Peyer's patch (tissue), 4 donors: ENCODE results near the gene STXBP3. TPM values are rescaled to one million over a fixed set of nuclear protein-coding genes. Genes with fewer than 3 reads are reported as not detected.
"Not testable (repeated sequence)": the region's sequence is repeated elsewhere in the genome, so short reads cannot be mapped to it uniquely, and the experiment has no call there.

ENCODE experiments used
- DNase-seq, 3 donors: peaks; one replicate each; pipeline ENCODE4 v3.0.0-alpha.2; 2017 to 2019
- H3K27ac ChIP-seq, 4 donors: fragments of 200-600 bp; sonication (generic); one replicate each; pipeline ENCODE4 v1.5.1; 2016 to 2019
- H3K27me3 ChIP-seq, 2 donors: fragments of 200-600 bp; sonication (generic); one replicate each; pipeline ENCODE4 v1.5.1; 2019
- H3K36me3 ChIP-seq, 3 donors: fragments of 200-600 bp; sonication (generic); one replicate each; pipeline ENCODE4 v1.5.1; 2016 to 2019
- H3K4me1 ChIP-seq, 4 donors: fragments of 200-600 bp; sonication (generic); one replicate each; pipeline ENCODE4 v1.5.1; 2016 to 2019
- H3K4me3 ChIP-seq, 4 donors: fragments of 200-600 bp; sonication (generic); 1 replicate in 3 of 4; 2 replicates in 1 of 4; pipeline ENCODE4 v1.5.1; 2016 to 2019; ENCODE audit warnings: mild to moderate bottlenecking in 1 of 4
- H3K9me3 ChIP-seq, 4 donors: fragments of 200-600 bp; sonication (generic); one replicate each; pipeline ENCODE4 v1.5.1; 2016 to 2019; ENCODE audit warnings: mild to moderate bottlenecking in 1 of 4
- POLR2A ChIP-seq, 2 donors: fragments of 450-650 bp; IDR thresholded peaks; one replicate each; pipeline ENCODE4 v1.5.1; 2017; ENCODE audit warnings: antibody characterized with exemption in 2 of 2, mild to moderate bottlenecking in 2 of 2, moderate library complexity in 2 of 2
- total RNA-seq, 4 donors: library from RNA; depleted of rRNA; stranded (reverse); fragments of >200 nt; gene quantifications; one replicate each; pipeline ENCODE4 v1.1.0, GENCODE V29; 2016
- TF ChIP-seq, protein P1 (sequence below), 6 experiments: fragments of 450-650 bp in 4 of 6; fragments of 200-600 bp in 2 of 6; sonication (generic) in 1 of 6; IDR thresholded peaks; one replicate each; pipeline ENCODE4 v1.5.1; 2017 to 2019; ENCODE audit warnings: antibody characterized with exemption in 6 of 6, mild to moderate bottlenecking in 3 of 6, moderate library complexity in 1 of 6

The STXBP3 gene, protein sequence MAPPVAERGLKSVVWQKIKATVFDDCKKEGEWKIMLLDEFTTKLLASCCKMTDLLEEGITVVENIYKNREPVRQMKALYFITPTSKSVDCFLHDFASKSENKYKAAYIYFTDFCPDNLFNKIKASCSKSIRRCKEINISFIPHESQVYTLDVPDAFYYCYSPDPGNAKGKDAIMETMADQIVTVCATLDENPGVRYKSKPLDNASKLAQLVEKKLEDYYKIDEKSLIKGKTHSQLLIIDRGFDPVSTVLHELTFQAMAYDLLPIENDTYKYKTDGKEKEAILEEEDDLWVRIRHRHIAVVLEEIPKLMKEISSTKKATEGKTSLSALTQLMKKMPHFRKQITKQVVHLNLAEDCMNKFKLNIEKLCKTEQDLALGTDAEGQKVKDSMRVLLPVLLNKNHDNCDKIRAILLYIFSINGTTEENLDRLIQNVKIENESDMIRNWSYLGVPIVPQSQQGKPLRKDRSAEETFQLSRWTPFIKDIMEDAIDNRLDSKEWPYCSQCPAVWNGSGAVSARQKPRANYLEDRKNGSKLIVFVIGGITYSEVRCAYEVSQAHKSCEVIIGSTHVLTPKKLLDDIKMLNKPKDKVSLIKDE
- 100 to 1,000 TPM in 1 of 4 donors, 10 to 100 TPM in 3; 51.3 to 106 (median 64.2) TPM for total RNA-seq

DNA sequence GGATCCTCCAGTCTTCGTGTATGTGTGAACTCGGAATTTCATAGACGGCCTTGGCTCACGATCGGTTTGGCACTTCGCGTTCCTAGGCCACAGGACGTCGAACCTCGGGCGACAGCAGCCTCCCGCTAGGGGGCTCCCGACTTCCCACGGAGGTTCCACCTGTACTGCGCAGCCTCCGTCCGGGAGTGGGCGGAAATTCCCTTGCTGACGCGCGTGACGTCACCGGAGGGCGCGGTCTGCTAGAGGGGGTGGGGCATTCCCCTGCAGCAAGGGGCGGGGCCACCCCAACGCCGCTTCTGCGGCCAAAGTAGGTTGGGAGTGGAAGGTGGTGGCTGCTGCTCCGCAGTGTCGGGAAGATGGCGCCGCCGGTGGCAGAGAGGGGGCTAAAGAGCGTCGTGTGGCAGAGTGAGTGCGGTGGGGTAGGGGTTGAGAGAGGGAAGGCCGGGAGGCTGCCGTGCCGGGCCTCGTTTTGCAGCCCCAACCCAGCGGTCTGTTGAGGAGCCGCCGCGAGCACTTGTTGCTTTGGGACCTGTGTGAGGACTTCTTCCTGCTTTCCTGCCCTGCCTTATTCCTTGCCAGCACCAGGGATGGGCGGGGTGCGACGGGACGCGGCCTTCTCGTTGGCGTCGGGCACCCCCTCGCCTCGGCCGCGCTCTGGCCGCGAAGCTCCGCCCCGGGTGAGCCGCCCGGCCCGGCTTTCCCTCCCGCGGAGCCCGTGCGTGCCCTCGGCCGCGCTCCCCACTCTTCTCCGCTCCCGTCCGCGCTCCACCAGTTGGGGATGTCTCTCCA is at the start of gene STXBP3:
Gene STXBP3 (plus strand): TSS at position 293 of the 789 bp plus-strand sequence. CDS start 64 bp downstream, at position 357.
- Histone ChIP-seq H3K36me3 (no peaks in the 10 kb centered on the region), H3K27me3 (no peaks in the 10 kb centered on the region), H3K4me1 (peaks cover 0 to 14% (median 2%) of the 10 kb centered on the region in 4 donors), H3K4me3 (peak within 1 kb of the TSS; percentile 77 to 100 (median 83)), H3K27ac (peak within 1 kb of the TSS; percentile 90 to 100 (median 98)), H3K9me3 (no peaks in the 10 kb centered on the region)
- TF ChIP-seq, protein P1, sequence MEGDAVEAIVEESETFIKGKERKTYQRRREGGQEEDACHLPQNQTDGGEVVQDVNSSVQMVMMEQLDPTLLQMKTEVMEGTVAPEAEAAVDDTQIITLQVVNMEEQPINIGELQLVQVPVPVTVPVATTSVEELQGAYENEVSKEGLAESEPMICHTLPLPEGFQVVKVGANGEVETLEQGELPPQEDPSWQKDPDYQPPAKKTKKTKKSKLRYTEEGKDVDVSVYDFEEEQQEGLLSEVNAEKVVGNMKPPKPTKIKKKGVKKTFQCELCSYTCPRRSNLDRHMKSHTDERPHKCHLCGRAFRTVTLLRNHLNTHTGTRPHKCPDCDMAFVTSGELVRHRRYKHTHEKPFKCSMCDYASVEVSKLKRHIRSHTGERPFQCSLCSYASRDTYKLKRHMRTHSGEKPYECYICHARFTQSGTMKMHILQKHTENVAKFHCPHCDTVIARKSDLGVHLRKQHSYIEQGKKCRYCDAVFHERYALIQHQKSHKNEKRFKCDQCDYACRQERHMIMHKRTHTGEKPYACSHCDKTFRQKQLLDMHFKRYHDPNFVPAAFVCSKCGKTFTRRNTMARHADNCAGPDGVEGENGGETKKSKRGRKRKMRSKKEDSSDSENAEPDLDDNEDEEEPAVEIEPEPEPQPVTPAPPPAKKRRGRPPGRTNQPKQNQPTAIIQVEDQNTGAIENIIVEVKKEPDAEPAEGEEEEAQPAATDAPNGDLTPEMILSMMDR (IDR thresholded peaks at IDR 0.05) = peak; percentile 83 to 97 (median 95)
- peak; percentile 99 to 100 for TF ChIP-seq POLR2A (IDR thresholded peaks at IDR 0.05)
- DNase-seq = peak; percentile 99 to 100 (median 99)

DNA sequence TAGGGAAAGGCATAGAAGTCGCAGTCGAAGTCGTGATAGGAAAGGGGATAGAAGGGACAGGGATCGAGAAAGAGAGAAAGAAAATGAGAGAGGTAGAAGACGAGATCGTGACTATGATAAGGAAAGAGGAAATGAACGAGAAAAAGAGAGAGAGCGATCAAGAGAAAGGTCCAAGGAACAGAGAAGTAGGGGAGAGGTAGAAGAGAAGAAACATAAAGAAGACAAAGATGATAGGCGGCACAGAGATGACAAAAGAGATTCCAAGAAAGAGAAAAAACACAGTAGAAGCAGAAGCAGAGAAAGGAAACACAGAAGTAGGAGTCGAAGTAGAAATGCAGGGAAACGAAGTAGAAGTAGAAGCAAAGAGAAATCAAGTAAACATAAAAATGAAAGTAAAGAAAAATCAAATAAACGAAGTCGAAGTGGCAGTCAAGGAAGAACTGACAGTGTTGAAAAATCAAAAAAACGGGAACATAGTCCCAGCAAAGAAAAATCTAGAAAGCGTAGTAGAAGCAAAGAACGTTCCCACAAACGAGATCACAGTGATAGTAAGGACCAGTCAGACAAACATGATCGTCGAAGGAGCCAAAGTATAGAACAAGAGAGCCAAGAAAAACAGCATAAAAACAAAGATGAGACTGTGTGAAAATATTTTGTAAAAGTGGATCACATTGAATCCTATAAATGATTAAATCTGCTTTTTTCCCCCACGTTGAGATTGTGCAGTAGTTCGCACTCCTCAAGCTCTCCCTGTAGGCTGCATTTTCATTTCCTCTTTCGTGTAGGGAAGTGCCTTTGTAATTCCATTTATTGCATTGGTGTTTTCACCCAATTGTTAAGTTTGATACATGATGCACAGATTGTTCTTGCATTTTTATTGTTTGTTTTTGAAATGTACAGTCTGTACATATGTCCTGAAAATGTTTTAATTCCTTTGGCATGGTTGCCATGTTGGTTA is 46.8 kb upstream of the STXBP3 start:
- H3K4me1 ChIP-seq = peaks cover 0 to 27% (median 3%) of the 10 kb centered on the region in 4 donors
- H3K27ac ChIP-seq = peak overlapping the region in 1 of 4 donors; percentile 21
- no peaks in the 10 kb centered on the region for H3K27me3 ChIP-seq
- no peak for DNase-seq
- peaks cover 0 to 57% (median 0%) of the 10 kb centered on the region in 3 donors for H3K36me3 ChIP-seq
- TF ChIP-seq POLR2A (IDR thresholded peaks at IDR 0.05) = no peak
- TF ChIP-seq, protein P1 (IDR thresholded peaks at IDR 0.05) = no peak
- no peaks in the 10 kb centered on the region for H3K9me3 ChIP-seq
- no peak overlapping the region for H3K4me3 ChIP-seq

DNA sequence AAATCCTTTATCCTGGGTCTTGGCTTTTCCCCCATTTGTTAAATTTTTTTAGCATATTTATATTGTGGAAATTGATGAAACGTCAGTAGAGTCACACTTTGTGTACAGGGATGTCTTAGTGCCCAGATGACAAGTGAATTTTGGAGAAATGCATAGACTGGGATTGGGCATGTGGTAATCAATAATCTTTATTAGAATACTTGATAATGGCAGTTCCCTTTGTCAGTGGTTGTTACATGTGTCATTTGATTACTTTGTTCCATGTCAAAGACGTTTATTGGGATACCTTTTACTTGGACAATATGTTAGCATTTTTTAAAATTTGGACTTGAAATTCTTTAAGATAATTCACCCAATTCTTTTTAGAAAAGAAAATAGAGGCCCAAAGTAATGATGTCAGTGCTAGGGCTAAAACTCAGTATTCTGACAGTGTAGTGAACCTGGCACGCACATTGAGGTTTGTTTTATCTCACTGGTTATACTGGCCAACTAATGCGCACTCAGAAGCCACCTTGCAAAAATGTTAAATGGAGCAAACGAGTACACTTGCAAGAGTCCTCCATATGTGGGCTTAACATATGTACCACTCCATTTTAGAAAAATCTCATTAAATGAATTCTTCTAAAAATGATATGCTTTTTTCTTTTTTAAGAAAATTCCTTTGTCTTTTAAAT is 45.2 kb upstream of the STXBP3 start:
- peaks cover 0 to 20% (median 0%) of the 10 kb centered on the region in 4 donors for H3K4me1 ChIP-seq
- peaks cover 0 to 48% (median 0%) of the 10 kb centered on the region in 3 donors for H3K36me3 ChIP-seq
- H3K9me3 ChIP-seq = no peaks in the 10 kb centered on the region
- H3K4me3 ChIP-seq = no peak overlapping the region
- no peak overlapping the region for H3K27ac ChIP-seq
- DNase-seq = no peak
- TF ChIP-seq POLR2A (IDR thresholded peaks at IDR 0.05) = no peak
- TF ChIP-seq, protein P1 (IDR thresholded peaks at IDR 0.05) = no peak
- no peaks in the 10 kb centered on the region for H3K27me3 ChIP-seq

DNA sequence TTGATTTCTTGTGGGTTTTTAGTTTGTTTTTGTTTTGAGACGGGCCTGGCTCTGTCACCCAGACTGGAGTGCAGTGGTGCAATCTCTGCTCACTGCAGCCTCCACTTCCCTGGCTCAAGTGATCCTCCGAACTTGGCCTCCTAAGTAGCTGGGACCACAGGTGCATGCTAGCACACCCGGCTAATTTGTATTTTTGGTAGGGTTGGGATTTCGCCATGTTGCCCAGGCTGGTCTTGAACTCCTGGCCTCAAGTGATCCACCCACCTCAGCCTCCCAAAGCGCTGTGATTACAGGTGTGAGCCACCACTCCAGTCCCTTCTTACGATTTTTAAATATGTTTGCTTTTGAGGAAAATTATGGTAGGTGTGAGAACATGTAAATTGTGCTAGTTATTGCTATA is 44.4 kb upstream of the STXBP3 start:
- Histone ChIP-seq H3K36me3 (peaks cover 0 to 40% (median 0%) of the 10 kb centered on the region in 3 donors), H3K4me1 (peaks cover 0 to 15% (median 0%) of the 10 kb centered on the region in 4 donors)
- not testable (repeated sequence) for H3K4me3 ChIP-seq, H3K27me3 ChIP-seq, DNase-seq, H3K9me3 ChIP-seq, H3K27ac ChIP-seq

DNA sequence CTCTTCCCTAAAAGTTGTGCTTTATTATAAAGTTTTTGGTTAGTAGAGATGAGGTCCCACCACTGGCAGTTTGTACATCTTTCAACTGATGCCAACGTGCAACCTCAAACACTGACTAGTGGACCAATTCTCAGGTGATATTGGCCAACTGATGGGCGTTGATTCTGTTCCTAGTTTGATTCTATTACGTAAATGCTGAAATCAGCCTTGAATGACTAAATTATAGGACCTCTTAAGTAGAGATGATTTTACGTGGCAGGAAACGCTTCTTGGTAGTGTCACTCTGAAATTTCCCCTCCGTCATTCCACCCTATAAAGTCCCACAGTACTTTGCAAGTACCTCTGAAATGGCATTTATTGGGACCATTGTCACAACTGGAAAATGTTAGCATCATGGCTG is 42.5 kb upstream of the STXBP3 start:
- Histone ChIP-seq H3K4me3 (no peak overlapping the region), H3K4me1 (peaks cover 0 to 8% (median 0%) of the 10 kb centered on the region in 4 donors), H3K27ac (no peak overlapping the region), H3K27me3 (no peaks in the 10 kb centered on the region), H3K36me3 (peaks cover 0 to 22% (median 0%) of the 10 kb centered on the region in 3 donors), H3K9me3 (no peaks in the 10 kb centered on the region)
- TF ChIP-seq, protein P1 (IDR thresholded peaks at IDR 0.05) = no peak
- no peak for TF ChIP-seq POLR2A (IDR thresholded peaks at IDR 0.05)
- no peak for DNase-seq
